Large intestine (tissue), 12 donors: ENCODE data around the gene EML3. TPM values are rescaled to one million over a fixed set of nuclear protein-coding genes. Genes with fewer than 3 reads are reported as not detected.
A peak's percentile ranks its signal among the peaks of the same experiment; 100 is the strongest.
"Not testable (repeated sequence)": the region's sequence is repeated elsewhere in the genome, so short reads cannot be mapped to it uniquely, and the experiment has no call there.

Experiments used
- DNase-seq, 2 donors: peaks; one replicate each; pipeline versions ENCODE4 v3.0.0 to v3.0.0-alpha.2; 2013
- H3K27ac ChIP-seq: one replicate; pipeline ENCODE4 v1.5.1; 2013; ENCODE audit warnings: low read length
- H3K27me3 ChIP-seq: 2 replicates; pipeline ENCODE4 v1.6.1; 2013; ENCODE audit warnings: low read length; ENCODE audit not compliant: control insufficient read depth, insufficient read depth
- H3K36me3 ChIP-seq: 2 replicates; pipeline ENCODE4 v1.6.1; 2013; ENCODE audit warnings: low read length; ENCODE audit not compliant: control insufficient read depth, insufficient read depth
- H3K4me1 ChIP-seq: one replicate; pipeline ENCODE4 v1.6.1; 2013; ENCODE audit warnings: low read length; ENCODE audit not compliant: control insufficient read depth, insufficient read depth
- H3K4me3 ChIP-seq: one replicate; pipeline ENCODE4 v1.5.1; 2013; ENCODE audit warnings: low read length
- H3K9me3 ChIP-seq: one replicate; pipeline ENCODE4 v1.6.1; 2013; ENCODE audit warnings: mild to moderate bottlenecking, low read depth, low read length, moderate library complexity; ENCODE audit not compliant: control insufficient read depth
- WGBS: methylation state at CpG from one replicate; pipeline ENCODE4 v1.1.5; 2013; ENCODE audit warnings: low lambda C conversion rate; ENCODE audit not compliant: insufficient coverage; 5-methylcytosine and 5-hydroxymethylcytosine counted together
- long read RNA-seq, 11 donors: transcript quantifications; one replicate each; lab custom pipeline, GENCODE V29; 2026
- polyA plus RNA-seq: library from polyadenylated mRNA; unstranded; fragments of 120-200 nt; gene quantifications from one replicate; pipeline ENCODE4 v1.2.1, GENCODE V29; 2013

The EML3 gene, protein sequence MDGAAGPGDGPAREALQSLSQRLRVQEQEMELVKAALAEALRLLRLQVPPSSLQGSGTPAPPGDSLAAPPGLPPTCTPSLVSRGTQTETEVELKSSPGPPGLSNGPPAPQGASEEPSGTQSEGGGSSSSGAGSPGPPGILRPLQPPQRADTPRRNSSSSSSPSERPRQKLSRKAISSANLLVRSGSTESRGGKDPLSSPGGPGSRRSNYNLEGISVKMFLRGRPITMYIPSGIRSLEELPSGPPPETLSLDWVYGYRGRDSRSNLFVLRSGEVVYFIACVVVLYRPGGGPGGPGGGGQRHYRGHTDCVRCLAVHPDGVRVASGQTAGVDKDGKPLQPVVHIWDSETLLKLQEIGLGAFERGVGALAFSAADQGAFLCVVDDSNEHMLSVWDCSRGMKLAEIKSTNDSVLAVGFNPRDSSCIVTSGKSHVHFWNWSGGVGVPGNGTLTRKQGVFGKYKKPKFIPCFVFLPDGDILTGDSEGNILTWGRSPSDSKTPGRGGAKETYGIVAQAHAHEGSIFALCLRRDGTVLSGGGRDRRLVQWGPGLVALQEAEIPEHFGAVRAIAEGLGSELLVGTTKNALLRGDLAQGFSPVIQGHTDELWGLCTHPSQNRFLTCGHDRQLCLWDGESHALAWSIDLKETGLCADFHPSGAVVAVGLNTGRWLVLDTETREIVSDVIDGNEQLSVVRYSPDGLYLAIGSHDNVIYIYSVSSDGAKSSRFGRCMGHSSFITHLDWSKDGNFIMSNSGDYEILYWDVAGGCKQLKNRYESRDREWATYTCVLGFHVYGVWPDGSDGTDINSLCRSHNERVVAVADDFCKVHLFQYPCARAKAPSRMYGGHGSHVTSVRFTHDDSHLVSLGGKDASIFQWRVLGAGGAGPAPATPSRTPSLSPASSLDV
- polyA plus RNA-seq: 25.3 TPM
- long read RNA-seq, donor 1, partial matches to known transcripts: 0 of 2 reads
- long read RNA-seq, donor 1, other reads (novel, unspliced or antisense): 0 of 2 reads
- long read RNA-seq, donor 2, partial matches to known transcripts: 0 of 3 reads
- long read RNA-seq, donor 2, other reads (novel, unspliced or antisense): 0 of 3 reads
- long read RNA-seq, donor 3: 0 reads
- long read RNA-seq, donor 4: 0 reads
- long read RNA-seq, donor 5, partial matches to known transcripts: 0 of 3 reads
- long read RNA-seq, donor 5, other reads (novel, unspliced or antisense): 0 of 3 reads
- long read RNA-seq, donor 6, partial matches to known transcripts: 0 of 2 reads
- long read RNA-seq, donor 6, other reads (novel, unspliced or antisense): 0 of 2 reads
- long read RNA-seq, donor 7, partial matches to known transcripts: 0 of 2 reads
- long read RNA-seq, donor 7, other reads (novel, unspliced or antisense): 0 of 2 reads
- long read RNA-seq, donor 8, partial matches to known transcripts: 0 of 1 reads
- long read RNA-seq, donor 8, other reads (novel, unspliced or antisense): 0 of 1 reads
- long read RNA-seq, donor 9, partial matches to known transcripts: 0 of 2 reads
- long read RNA-seq, donor 9, other reads (novel, unspliced or antisense): 0 of 2 reads
- long read RNA-seq, donor 10, transcript EML3-202 (22 exons, 3,256 nt): major isoform, 5 of 5 reads
- long read RNA-seq, donor 10, partial matches to known transcripts: 0 of 5 reads
- long read RNA-seq, donor 10, other reads (novel, unspliced or antisense): 0 of 5 reads
- long read RNA-seq, donor 11, partial matches to known transcripts: 0 of 2 reads
- long read RNA-seq, donor 11, other reads (novel, unspliced or antisense): 0 of 2 reads

DNA sequence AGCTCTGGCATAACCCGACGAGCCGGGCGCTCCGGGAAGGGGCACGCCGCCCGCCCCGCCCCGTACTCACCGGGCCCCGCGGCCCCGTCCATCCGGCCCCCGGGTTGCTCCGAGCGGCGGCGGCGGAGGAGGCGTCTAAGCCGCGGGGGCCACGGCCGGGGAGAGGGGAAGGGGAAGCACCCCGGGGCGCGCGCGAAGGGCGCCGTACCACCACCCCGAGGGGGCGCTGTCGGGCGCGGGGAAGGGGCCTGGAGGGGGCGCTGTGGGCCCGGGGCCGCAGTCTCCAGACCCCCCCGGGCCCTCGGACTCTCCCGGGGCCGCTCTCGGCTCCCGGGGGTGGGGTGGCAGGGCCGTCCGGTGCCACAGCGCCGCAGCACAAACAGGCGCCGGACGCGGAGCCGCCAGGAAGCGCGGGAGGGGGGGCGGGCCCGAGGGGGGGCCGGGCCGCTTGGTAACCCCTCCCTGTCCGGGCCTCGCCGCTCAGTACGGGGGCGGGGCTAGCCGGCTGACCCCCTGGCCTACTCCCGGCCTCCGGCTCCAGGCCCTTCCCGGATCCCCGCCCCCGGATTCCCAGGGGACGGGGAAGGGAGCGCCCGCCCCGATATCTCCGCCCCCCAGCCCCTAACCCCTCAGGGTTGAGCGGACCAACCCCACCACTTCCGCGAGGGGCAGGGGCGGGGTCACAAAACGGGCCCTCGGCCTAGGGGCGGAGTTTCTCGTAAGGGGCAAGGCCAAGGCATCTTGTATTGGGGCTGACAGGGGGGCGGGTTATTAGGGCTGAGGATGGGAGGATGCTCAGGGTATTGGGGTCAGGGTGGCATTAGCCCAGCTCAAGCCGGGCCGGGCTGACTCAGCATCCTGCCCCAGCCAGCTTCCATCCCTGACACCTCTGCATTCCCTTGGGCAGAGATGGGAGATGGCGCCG is at the start of gene EML3, which contains the start of gene ROM1:
EML3 (minus strand) TSS at position 410 of the 925 bp plus-strand sequence; CDS start at position 92, 318 bp downstream.
ROM1 (plus strand) TSS at position 892 of the 925 bp plus-strand sequence; CDS start at position 917, 25 bp downstream.
- H3K9me3 ChIP-seq: no peaks in the 10 kb centered on the region
- H3K27ac ChIP-seq: peak within 1 kb of the TSS; percentile 78
- H3K27me3 ChIP-seq: no peaks in the 10 kb centered on the region
- peak; percentile 61 to 73 for DNase-seq
- peak within 1 kb of the TSS; percentile 74 for H3K4me3 ChIP-seq
- peaks cover 37% of the 10 kb centered on the region for H3K36me3 ChIP-seq
- WGBS: no CpG with 5 or more reads among the region's 91 CpGs
- H3K4me1 ChIP-seq: peaks cover 40% of the 10 kb centered on the region

DNA sequence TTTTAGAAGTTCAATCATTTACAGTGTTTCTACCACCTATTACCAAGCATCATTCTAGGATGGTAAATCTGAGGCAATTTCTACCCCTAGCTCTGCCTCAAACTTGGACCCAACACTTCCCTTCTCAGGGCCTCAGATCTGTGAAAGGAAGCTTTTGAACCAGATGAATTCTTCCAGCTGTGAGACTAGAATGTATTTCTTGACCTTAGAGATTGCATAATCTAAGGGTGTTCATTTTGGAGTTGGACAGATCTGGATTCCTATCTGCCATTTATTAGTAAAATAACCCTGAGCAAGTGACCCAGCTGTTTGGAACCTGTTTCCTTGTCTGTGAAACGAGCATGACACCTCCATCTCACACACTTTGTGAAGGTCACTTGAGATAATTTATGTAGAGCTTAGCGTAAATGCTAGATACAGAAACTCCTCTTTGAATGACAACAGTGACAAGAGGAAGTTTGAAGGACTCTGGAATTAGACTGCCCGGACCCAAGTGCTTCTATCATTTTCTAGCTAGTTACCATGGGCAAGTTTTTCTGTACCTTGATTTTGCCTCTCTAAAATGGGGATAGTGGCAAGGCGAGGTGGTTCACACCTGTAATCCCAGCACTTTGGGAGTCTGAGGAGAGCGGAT is 44.3 kb upstream of the EML3 start:
- no peak for DNase-seq
- WGBS: no CpG with 5 or more reads among the region's 5 CpGs
- Histone ChIP-seq H3K27ac (no peak overlapping the region), H3K9me3 (no peaks in the 10 kb centered on the region), H3K4me1 (peaks cover 3% of the 10 kb centered on the region), H3K36me3 (peaks cover 4% of the 10 kb centered on the region), H3K27me3 (no peaks in the 10 kb centered on the region), H3K4me3 (no peak overlapping the region)

DNA sequence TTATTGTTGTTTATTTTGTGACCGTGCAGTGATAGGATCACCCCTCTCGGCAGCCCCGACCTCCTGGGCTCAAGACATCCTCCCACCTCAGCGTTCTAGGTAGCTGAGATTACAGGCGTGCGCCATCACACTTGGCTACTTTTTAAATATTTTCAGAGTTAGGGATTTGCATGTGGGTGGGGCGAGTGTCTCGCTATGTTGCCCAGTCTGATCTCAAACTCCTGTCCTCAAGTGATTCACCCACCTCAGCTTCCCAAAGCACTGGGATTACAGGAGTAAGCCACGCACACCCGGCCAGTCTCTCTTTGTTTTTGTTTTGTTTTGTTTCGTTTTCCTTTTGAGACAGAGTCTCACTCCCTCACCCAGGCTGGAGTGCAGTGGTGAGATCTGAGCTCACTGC is 41.7 kb upstream of the EML3 start:
- no peak for DNase-seq
- Histone ChIP-seq H3K9me3 (no peaks in the 10 kb centered on the region), H3K4me1 (peaks cover 5% of the 10 kb centered on the region), H3K36me3 (peaks cover 6% of the 10 kb centered on the region), H3K27ac (no peak overlapping the region), H3K27me3 (no peaks in the 10 kb centered on the region), H3K4me3 (no peak overlapping the region)
- WGBS: 100% methylated on average over 1 of the region's 11 CpGs

DNA sequence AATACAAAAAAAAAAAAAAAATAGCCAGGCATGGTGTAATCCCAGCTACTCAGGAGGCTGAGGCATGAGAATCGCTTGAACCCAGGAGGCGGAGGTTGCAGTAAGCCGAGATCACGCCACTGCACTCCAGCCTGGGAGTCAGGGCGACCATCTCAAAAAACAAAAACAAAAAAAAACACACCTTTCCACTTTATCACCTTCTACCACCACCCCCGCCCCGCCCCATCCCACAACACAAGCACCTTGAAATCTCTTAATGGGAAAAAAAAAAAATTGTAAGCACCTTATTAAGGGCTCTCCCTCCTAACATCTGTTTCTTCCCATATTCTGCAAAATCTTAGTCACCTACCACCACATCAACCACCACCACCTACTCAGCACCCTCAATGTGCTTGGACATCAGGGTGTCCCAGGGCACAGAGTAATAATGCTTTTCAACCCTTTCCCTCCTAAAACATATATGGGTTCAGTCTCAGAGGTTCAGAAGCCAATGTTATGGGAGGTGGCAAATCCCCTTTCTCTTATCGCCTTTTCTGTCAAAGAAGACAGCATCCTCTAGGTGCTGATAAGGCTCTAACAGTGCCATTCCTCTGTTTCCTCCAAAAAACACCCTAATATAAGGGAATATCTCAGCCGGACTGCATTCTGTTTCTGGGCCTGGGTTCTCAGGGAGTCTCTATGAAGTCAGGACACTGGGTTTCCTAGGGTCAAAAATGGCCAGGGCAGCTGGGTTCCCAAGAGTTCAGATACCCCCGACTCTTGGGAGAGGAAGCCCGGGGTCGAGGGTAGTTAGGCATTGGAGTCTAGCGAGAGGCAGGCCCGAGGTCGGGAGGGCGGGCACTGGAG is 39.8 kb upstream of the EML3 start:
- no peaks in the 10 kb centered on the region for H3K9me3 ChIP-seq
- no CpG with 5 or more reads among the region's 16 CpGs for WGBS
- H3K27me3 ChIP-seq: no peaks in the 10 kb centered on the region
- peak overlapping the region; percentile 92 for H3K27ac ChIP-seq
- peak overlapping the region; percentile 86 for H3K4me3 ChIP-seq
- DNase-seq: no peak
- peaks cover 5% of the 10 kb centered on the region for H3K4me1 ChIP-seq
- H3K36me3 ChIP-seq: peaks cover 24% of the 10 kb centered on the region

DNA sequence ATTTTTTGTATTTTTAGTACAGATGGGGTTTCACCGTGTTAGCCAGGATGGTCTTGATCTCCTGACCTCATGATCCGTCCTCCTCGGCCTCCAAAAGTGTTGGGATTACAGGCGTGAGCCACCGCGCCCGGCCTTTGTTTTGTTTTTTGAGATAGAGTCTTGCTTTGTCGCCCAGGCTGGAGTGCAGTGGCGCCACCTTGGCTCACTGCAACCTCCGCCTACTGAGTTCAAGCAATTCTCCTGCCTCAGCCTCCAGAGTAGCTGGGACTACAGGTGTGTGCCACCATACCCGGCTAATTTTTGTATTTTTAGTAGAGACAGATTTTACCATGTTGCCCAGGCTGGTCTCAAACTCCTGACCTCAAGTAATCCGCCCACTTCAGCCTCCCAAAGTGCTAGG is 37.7 kb upstream of the EML3 start:
- not testable (repeated sequence) for H3K9me3 ChIP-seq, H3K27ac ChIP-seq, H3K4me3 ChIP-seq, DNase-seq, H3K27me3 ChIP-seq
- Histone ChIP-seq H3K4me1 (peaks cover 12% of the 10 kb centered on the region), H3K36me3 (peaks cover 30% of the 10 kb centered on the region)
- no CpG with 5 or more reads among the region's 12 CpGs for WGBS

DNA sequence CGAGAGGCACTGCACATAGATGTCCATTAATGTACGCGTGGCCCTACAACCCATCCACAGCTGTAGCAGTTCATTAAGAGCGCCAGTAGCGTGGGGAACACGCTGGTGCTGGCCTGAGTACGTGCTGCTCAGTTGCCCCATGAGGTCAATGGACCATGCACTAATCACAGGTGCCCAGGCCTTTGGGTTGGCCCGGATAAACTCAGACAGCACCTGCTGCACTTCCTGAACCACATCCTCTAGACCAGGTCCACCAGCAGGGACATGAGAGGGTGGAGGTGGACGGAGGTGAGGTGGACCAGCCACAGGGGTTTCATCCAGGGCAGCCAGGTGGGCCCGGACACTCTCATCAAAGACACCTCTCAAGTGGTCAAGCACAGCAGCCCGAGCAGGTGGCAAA is 36.9 kb upstream of the EML3 start:
- WGBS: no CpG with 5 or more reads among the region's 11 CpGs
- no peak for DNase-seq
- Histone ChIP-seq H3K27me3 (no peaks in the 10 kb centered on the region), H3K9me3 (peaks cover 3% of the 10 kb centered on the region), H3K4me1 (peaks cover 13% of the 10 kb centered on the region), H3K27ac (no peak overlapping the region), H3K4me3 (no peak overlapping the region), H3K36me3 (peaks cover 31% of the 10 kb centered on the region)

DNA sequence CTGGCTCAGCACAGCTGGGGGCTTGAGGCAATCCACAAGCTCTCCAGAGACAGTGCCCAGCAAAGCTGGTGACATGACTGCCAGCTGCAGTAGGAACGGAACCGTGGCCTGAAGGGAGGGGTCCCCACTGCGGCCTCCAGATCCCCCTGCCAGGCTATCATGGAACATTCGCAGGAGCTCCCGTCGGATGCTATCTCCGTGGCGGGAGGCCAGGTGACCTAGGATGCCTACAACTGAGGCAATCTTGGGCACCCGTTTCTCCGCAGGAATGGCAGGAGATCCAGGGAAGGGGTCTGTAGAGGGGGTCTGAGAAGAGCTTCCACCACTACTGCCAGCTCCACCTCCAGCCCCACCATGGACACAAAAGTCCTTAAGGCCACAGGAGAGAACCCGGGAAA is 36.4 kb upstream of the EML3 start:
- DNase-seq: no peak
- Histone ChIP-seq H3K27me3 (no peaks in the 10 kb centered on the region), H3K9me3 (peaks cover 3% of the 10 kb centered on the region), H3K4me1 (peaks cover 16% of the 10 kb centered on the region), H3K27ac (no peak overlapping the region), H3K4me3 (no peak overlapping the region), H3K36me3 (peaks cover 34% of the 10 kb centered on the region)
- no CpG with 5 or more reads among the region's 11 CpGs for WGBS
